HepG2 (cell line): Measurements from ENCODE around the gene TNFAIP2. TPM values are rescaled to one million over a fixed set of nuclear protein-coding genes. Genes with fewer than 3 reads are reported as not detected.
A peak's percentile ranks its signal among the peaks of the same experiment; 100 is the strongest.

Experiments
- CBX5 ChIP-seq: sonication (generic); formaldehyde crosslinking; IDR thresholded peaks from 2 replicates; pipeline ENCODE4 v1.4.0; 2020; ENCODE audit warnings: missing genetic modification reagents, borderline replicate concordance
- EHMT2 ChIP-seq: fragments of 200-600 bp; sonication (generic); IDR thresholded peaks from 2 replicates; pipeline ENCODE4 v1.7.0; 2017; ENCODE audit warnings: antibody characterized with exemption, low read depth, low read length, borderline replicate concordance
- FOSL1 ChIP-seq: sonication (generic); formaldehyde crosslinking; IDR thresholded peaks from 2 replicates; pipeline ENCODE4 v1.9.0; 2021; ENCODE audit warnings: missing genetic modification reagents, borderline replicate concordance
- HIVEP1 ChIP-seq: sonication (generic); formaldehyde crosslinking; IDR thresholded peaks from 2 replicates; pipeline ENCODE4 v1.4.0; 2020; ENCODE audit warnings: mild to moderate bottlenecking, missing genetic modification reagents
- HMG20B ChIP-seq: conservative IDR thresholded peaks from 2 replicates; pipeline ENCODE4 v1.6.1; 2016; ENCODE audit warnings: missing genetic modification reagents, missing compliant biosample characterization
- HNRNPLL ChIP-seq: fragments of 200-400 bp; formaldehyde crosslinking; IDR thresholded peaks from 2 replicates; pipeline ENCODE4 v1.6.1; 2017; ENCODE audit warnings: mild to moderate bottlenecking, low read depth, low read length; ENCODE audit not compliant: poor library complexity, severe bottlenecking
- IRF2 ChIP-seq: IDR thresholded peaks from 2 replicates; pipeline ENCODE4 v1.6.1; 2018; ENCODE audit warnings: missing genetic modification reagents, missing compliant biosample characterization
- MTERF4 ChIP-seq: sonication (generic); formaldehyde crosslinking; IDR thresholded peaks from 2 replicates; pipeline ENCODE4 v1.8.0; 2023; ENCODE audit warnings: mild to moderate bottlenecking, missing genetic modification reagents
- MXD1 ChIP-seq: sonication (generic); formaldehyde crosslinking; IDR thresholded peaks from 2 replicates; pipeline ENCODE4 v1.4.0; 2020; ENCODE audit warnings: mild to moderate bottlenecking, missing genetic modification reagents
- MYC ChIP-seq: sonication (generic); formaldehyde crosslinking; IDR thresholded peaks from 2 replicates; pipeline ENCODE4 v1.9.0; 2021; ENCODE audit warnings: missing genetic modification reagents, borderline replicate concordance
- PHF21A ChIP-seq: sonication (generic); formaldehyde crosslinking; IDR thresholded peaks from 2 replicates; pipeline ENCODE4 v1.5.0; 2020; ENCODE audit warnings: mild to moderate bottlenecking, missing genetic modification reagents
- PITX1 ChIP-seq: sonication (generic); formaldehyde crosslinking; IDR thresholded peaks from 2 replicates; pipeline ENCODE4 v1.5.1; 2020; ENCODE audit warnings: mild to moderate bottlenecking, missing genetic modification reagents
- RARG ChIP-seq: sonication (generic); formaldehyde crosslinking; IDR thresholded peaks from 2 replicates; pipeline ENCODE4 v1.4.0; 2020; ENCODE audit warnings: low read depth, mild to moderate bottlenecking, missing genetic modification reagents
- REPIN1 ChIP-seq: sonication (generic); formaldehyde crosslinking; IDR thresholded peaks from 2 replicates; pipeline ENCODE4 v1.8.0; 2022; ENCODE audit warnings: missing genetic modification reagents, low read depth, mild to moderate bottlenecking, borderline replicate concordance
- RFX3 ChIP-seq: IDR thresholded peaks from 2 replicates; pipeline ENCODE4 v1.6.1; 2016; ENCODE audit warnings: missing biosample characterization, missing genetic modification reagents
- TERF1 ChIP-seq: sonication (generic); formaldehyde crosslinking; IDR thresholded peaks from 2 replicates; pipeline ENCODE4 v1.8.0; 2022; ENCODE audit warnings: mild to moderate bottlenecking, missing genetic modification reagents, moderate library complexity
- ZBTB20 ChIP-seq: sonication (generic); formaldehyde crosslinking; IDR thresholded peaks from 2 replicates; pipeline ENCODE4 v1.8.1; 2023; ENCODE audit warnings: missing genetic modification reagents, low read depth, mild to moderate bottlenecking, borderline replicate concordance
- ZBTB44 ChIP-seq: sonication (generic); formaldehyde crosslinking; IDR thresholded peaks from 2 replicates; pipeline ENCODE4 v1.4.0; 2020; ENCODE audit warnings: missing genetic modification reagents
- ZNF18 ChIP-seq: sonication (generic); formaldehyde crosslinking; IDR thresholded peaks from 2 replicates; pipeline ENCODE4 v1.8.0; 2022; ENCODE audit warnings: mild to moderate bottlenecking, missing genetic modification reagents; ENCODE audit not compliant: insufficient replicate concordance
- ZNF414 ChIP-seq: sonication (generic); formaldehyde crosslinking; IDR thresholded peaks from 2 replicates; pipeline ENCODE4 v1.5.0; 2020; ENCODE audit warnings: missing genetic modification reagents
- ZNF567 ChIP-seq: sonication (generic); formaldehyde crosslinking; IDR thresholded peaks from 2 replicates; pipeline ENCODE4 v1.8.1; 2023; ENCODE audit warnings: mild to moderate bottlenecking, missing genetic modification reagents, borderline replicate concordance
- ZNF891 ChIP-seq: sonication (generic); formaldehyde crosslinking; IDR thresholded peaks from 2 replicates; pipeline ENCODE4 v1.5.0; 2020; ENCODE audit warnings: mild to moderate bottlenecking, missing genetic modification reagents
- polyA plus RNA-seq, 8 experiments: library from polyadenylated mRNA; depleted of rRNA in 3 of 8; stranded (reverse) in 7 of 8; unstranded in 1 of 8; fragments of >200 nt; fragmentation: Illumina TruSeq in 4 of 8; extraction: Trizol in 4 of 8; gene quantifications; 2 replicates each; pipeline versions ENCODE4 v1.2.1 to v1.2.3, GENCODE V29; 2011 to 2016; ENCODE audit warnings: low read depth in 4 of 8, missing spikeins in 1 of 8, mixed read lengths in 1 of 8; ENCODE audit not compliant: insufficient read depth in 1 of 8
- total RNA-seq, 5 experiments: library from RNA; depleted of rRNA; stranded (reverse); fragments of >200 nt; fragmentation: Illumina TruSeq; extraction: Trizol; gene quantifications; 2 replicates each; pipeline ENCODE4 v1.2.3, GENCODE V29; 2016; ENCODE audit warnings: low read depth in 1 of 5

Gene TNFAIP2
- total and polyA plus RNA-seq, 2 of the 13 experiments (the other 11 are each of a cell fraction or from before 2014, with no cell fraction given) = 0.46 to 1.5 TPM

- peak; percentile 64; the same call in 1 of the 2 replicates for TF ChIP-seq ZNF891 (CRISPR knock-in tag)
- TF ChIP-seq ZNF414 (CRISPR knock-in tag) = 0 out of 2 replicates have a peak, but pooled peaks have one; percentile 46
- TF ChIP-seq HNRNPLL = no peak
- no peak; the same call in 1 of the 2 replicates for TF ChIP-seq REPIN1
- TF ChIP-seq PHF21A (CRISPR knock-in tag) = peak; percentile 99
- peak; percentile 52 for TF ChIP-seq ZNF18 (CRISPR knock-in tag)
- TF ChIP-seq PITX1 = peak; percentile 71
- TF ChIP-seq ZBTB20 (CRISPR knock-in tag) = peak; percentile 68; the same call in 1 of the 2 replicates
- TF ChIP-seq ZBTB44 (CRISPR knock-in tag) = no peak
- TF ChIP-seq RFX3 (CRISPR knock-in tag) = no peak
- TF ChIP-seq TERF1 (CRISPR knock-in tag) = no peak
- TF ChIP-seq HMG20B (CRISPR knock-in tag) = peak; percentile 93
- no peak; the same call in 1 of the 2 replicates for TF ChIP-seq RARG (CRISPR knock-in tag)
- TF ChIP-seq MTERF4 = no peak
- peak; percentile 97 for TF ChIP-seq HIVEP1 (CRISPR knock-in tag)
- peak; percentile 91 for TF ChIP-seq IRF2 (CRISPR knock-in tag)
- TF ChIP-seq FOSL1 = peak; percentile 43; the same call in 1 of the 2 replicates
- peak; percentile 78 for TF ChIP-seq MYC (CRISPR knock-in tag)
- no peak for TF ChIP-seq EHMT2
- peak; percentile 75; the same call in 1 of the 2 replicates for TF ChIP-seq CBX5 (CRISPR knock-in tag)
- TF ChIP-seq ZNF567 (CRISPR knock-in tag) = no peak
- TF ChIP-seq MXD1 (CRISPR knock-in tag) = no peak; the same call in 1 of the 2 replicates
Measured at GRCh38 chr14:103100281-103101121, 22.8 kb upstream of the TNFAIP2 start (continued).
